Ovary (tissue), 3 donors: Measurements from ENCODE around the gene HEPHL1.

Source experiments
- CTCF ChIP-seq, 3 donors: fragments of 450-650 bp in 2 of 3; fragments of 200-600 bp in 1 of 3; IDR thresholded peaks; one replicate each; pipeline versions ENCODE4 v1.5.1 to v1.8.0; 2016 to 2022; ENCODE audit warnings: antibody characterized with exemption in 3 of 3, mild to moderate bottlenecking in 1 of 3
- EP300 ChIP-seq: sonication (generic); formaldehyde crosslinking; IDR thresholded peaks from one replicate; pipeline ENCODE4 v1.6.1; 2017; ENCODE audit warnings: antibody characterized with exemption
- POLR2A ChIP-seq: fragments of 450-650 bp; IDR thresholded peaks from one replicate; pipeline ENCODE4 v1.6.1; 2017; ENCODE audit warnings: antibody characterized with exemption, mild to moderate bottlenecking, moderate library complexity
- donor health status: DM: no; HTN: no; CAD: no.

DNA sequence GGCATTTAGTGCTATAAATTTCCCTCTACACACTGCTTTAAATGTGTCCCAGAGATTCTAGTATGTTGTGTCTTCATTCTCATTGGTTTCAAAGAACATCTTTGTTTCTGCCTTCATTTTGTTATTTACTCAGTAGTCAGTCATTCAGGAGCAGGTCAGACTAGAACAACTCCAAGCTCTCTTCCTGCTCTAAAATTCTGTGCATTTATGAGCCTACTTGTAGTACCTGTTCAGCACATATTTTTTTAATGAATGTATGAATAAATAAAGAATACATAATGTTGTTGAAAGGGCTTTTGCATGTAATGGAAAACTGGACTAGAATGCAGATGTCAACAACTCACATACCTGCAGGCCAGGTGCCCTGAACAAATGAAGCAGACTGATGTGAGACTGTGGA lies 13.7 kb upstream of the HEPHL1 start:
- TF ChIP-seq CTCF (IDR thresholded peaks at IDR 0.05) (no peak), POLR2A (no peak), EP300 (no peak)
